Measurements from ENCODE around the gene ODF2L.

ODF2L gene

GRCh38 chr1:86395751-86396497 lies at the start of gene ODF2L:
ODF2L (minus strand) TSS chr1:86396323; CDS start chr1:86387027, 9,296 bp downstream.
- DNase-seq, result peak; percentile 85

GRCh38 chr1:86445919-86446318 lies 49.8 kb upstream of the ODF2L start:
- DNase-seq, result no peak

- DNase-seq, result no peak
These were observed 45.9 kb upstream of the ODF2L start for GRCh38 chr1:86441997-86442396.

GRCh38 chr1:86441581-86441980 lies 45.5 kb upstream of the ODF2L start:
- DNase-seq, result peak; percentile 37

- no peak for DNase-seq
These were observed 39.9 kb upstream of the ODF2L start for GRCh38 chr1:86436041-86436440.

GRCh38 chr1:86435327-86435726 lies 39.2 kb upstream of the ODF2L start:
- no peak for DNase-seq

- no peak for DNase-seq
These were observed 37.9 kb upstream of the ODF2L start for GRCh38 chr1:86434059-86434458.

- DNase-seq, result no peak
These were observed 34.3 kb upstream of the ODF2L start for GRCh38 chr1:86430376-86430775.

- no peak for DNase-seq
These were observed 33.7 kb upstream of the ODF2L start for GRCh38 chr1:86429835-86430234.

GRCh38 chr1:86429122-86429725 lies 33.1 kb upstream of the ODF2L start:
- no peak for DNase-seq

- DNase-seq, result no peak
These were observed 27.8 kb upstream of the ODF2L start, which contains the start of gene CLCA2 for GRCh38 chr1:86423873-86424272. CLCA2 (plus strand) TSS chr1:86424171; CDS start chr1:86424248, 77 bp downstream.

- DNase-seq, result no peak
These were observed 27.4 kb upstream of the ODF2L start for GRCh38 chr1:86423473-86423872.

GRCh38 chr1:86421601-86422280 lies 25.6 kb upstream of the ODF2L start:
- DNase-seq, result no peak

- DNase-seq, result peak; percentile 31
These were observed 23.3 kb upstream of the ODF2L start for GRCh38 chr1:86419277-86419903.

- no peak for DNase-seq
These were observed 20.2 kb upstream of the ODF2L start for GRCh38 chr1:86416343-86416742.

- DNase-seq, result no peak
These were observed 14.8 kb upstream of the ODF2L start for GRCh38 chr1:86410879-86411278.

- no peak for DNase-seq
These were observed 13.4 kb upstream of the ODF2L start for GRCh38 chr1:86409416-86410021.

GRCh38 chr1:86396498-86396890 lies 371 bp upstream of the ODF2L start:
- no peak for DNase-seq

- DNase-seq, result no peak
These were observed 1.7 kb downstream of the ODF2L start for GRCh38 chr1:86394416-86394815.

GRCh38 chr1:86389307-86389706 lies 6.8 kb downstream of the ODF2L start:
- DNase-seq, result no peak

GRCh38 chr1:86388777-86389176 lies 7.3 kb downstream of the ODF2L start:
- DNase-seq, result no peak

GRCh38 chr1:86387916-86388627 lies 8.1 kb downstream of the ODF2L start:
- DNase-seq, result no peak
